ENCODE measurements around the gene ALPK3.

GRCh38 chr15:84894736-84895425 lies 77.7 kb downstream of the ALPK3 start:
- TF ChIP-seq CTCF (IDR thresholded peaks at IDR 0.05) (no peak), POLR2A (IDR thresholded peaks at IDR 0.05) (no peak)
